Ammon's horn (tissue), 1 donor: Measurements from ENCODE around the gene LYRM7.
"Not testable (repeated sequence)": the region's sequence is repeated elsewhere in the genome, so short reads cannot be mapped to it uniquely, and the experiment has no call there.

ENCODE experiments used
- DNase-seq: peaks from one replicate; pipeline ENCODE4 v3.0.0-alpha.2; 2016; ENCODE audit warnings: low spot score

LYRM7 gene

DNA sequence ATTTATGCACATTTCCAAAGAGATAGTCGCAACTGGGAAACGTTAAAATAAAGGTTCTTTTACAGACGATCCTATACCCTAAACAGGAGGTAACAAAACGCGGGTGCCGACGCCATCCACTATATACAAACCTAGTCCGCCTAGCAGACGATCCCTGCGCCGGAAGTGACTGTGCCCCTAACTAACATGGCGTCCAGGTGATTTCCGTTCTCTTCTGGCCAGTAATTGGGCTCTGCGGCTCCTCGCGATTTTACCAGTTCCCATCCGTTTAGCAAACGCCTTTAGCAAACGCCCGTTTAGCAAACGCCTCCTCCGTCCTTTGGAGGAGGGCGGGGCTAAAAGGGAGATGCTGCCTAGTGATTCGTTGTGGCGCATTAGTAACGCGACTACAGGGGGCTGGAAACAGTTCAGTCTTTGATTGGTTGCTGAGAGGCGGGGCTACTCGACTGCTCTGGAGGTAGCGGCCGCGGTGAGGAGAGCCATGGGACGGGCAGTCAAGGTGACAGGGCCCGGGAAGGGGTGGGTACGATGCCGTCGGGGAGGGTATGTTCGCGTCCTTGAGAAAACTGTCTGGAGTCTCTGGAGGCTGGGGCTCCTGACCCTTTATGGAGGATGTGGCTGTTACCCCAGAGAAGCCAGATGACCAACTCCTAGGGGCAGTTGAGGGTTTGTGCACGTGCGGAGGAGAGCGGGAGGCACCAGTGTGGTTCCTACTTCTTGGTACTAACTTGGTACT is at the start of gene LYRM7:
TSS of gene LYRM7 (plus strand) at position 405 of the 736 bp plus-strand sequence. CDS start at position 482, 77 bp downstream.
- peak; percentile 99 for DNase-seq

DNA sequence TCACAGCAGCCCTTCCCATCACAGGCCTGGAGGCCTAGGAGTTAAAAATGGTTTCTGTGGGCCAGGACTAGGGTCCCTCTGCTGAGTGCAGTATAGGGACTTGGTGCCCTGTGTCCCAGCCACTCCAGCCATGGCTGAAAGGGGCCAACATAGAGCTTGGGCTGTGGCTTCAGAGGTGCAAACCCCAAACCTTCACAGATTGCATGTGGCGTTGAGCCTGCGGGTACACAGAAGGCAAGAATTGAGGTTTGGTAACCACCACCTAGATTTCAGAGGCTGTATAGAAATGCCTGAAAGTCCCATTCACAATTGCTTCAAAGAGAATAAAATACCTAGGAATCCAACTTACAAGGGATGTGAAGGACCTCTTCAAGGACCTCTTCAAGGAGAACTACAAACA is 43.5 kb upstream of the LYRM7 start:
- not testable (repeated sequence) for DNase-seq

DNA sequence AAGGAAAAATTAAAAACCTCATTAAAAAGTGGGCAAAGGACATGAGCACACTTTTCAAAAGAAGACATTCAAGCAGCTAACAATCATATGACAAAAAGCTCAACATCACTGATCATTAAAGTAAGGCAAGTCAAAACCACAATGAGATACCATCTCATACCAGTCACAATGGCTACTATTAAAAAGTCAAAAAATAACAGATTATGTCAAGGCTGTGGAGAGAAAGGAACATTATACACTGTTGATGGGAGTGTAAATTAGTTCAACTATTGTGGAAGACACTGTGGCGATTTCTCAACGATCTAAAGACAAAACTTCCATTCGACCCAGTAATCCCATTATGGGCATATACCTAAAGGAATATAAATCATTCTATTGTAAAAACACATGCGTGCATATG is 41.4 kb upstream of the LYRM7 start:
- DNase-seq = no peak

DNA sequence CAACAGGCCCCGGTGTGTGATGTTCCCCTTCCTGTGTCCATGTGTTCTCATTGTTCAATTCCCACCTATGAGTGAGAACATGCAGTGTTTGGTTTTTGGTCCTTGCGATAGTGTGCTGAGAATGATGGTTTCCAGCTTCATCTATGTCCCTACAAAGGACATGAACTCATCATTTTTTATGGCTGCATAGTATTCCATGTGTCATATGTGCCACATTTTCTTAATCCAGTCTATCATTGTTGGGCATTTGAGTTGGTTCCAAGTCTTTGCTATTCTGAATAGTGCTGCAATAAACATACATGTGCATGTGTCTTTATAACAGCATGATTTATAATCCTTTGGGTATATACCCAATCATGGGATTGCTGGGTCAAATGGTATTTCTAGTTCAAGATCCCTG is 37.7 kb upstream of the LYRM7 start:
- DNase-seq = not testable (repeated sequence)

DNA sequence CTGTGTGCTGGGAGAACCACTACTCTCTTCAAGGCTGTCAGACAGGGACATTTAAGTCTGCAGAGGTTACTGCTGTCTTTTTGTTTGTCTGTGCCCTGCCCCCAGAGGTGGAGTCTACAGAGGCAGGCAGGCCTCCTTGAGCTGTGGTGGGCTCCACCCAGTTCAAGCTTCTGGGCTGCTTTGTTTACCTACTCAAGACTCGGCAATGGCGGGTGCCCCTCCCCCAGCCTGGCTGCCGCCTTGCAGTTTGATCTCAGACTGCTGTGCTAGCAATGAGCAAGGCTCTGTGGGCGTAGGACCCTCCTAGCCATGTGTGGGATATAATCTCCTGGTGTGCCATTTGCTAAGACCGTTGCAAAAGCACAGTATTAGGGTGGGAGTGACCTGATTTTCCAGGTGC is 32.3 kb upstream of the LYRM7 start:
- not testable (repeated sequence) for DNase-seq

DNA sequence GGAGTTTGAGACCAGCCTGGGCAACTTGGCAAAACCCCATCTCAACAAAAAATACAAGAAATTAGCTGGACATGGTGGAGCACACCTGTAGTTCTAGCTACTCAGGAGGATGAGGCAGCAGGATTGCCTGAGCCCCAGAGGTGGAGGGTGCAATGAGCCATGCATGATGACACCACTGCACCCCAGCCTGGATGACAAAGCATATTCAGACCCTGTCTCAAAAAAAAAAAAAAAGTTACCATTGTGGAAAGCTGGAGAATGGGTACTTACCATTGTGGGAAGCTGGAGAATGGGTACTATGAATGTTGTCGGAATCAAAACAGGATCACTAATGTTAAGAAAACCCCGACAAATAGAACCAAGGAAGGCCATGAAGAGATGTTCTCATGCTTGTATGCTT is 31.4 kb upstream of the LYRM7 start:
- DNase-seq = no peak

DNA sequence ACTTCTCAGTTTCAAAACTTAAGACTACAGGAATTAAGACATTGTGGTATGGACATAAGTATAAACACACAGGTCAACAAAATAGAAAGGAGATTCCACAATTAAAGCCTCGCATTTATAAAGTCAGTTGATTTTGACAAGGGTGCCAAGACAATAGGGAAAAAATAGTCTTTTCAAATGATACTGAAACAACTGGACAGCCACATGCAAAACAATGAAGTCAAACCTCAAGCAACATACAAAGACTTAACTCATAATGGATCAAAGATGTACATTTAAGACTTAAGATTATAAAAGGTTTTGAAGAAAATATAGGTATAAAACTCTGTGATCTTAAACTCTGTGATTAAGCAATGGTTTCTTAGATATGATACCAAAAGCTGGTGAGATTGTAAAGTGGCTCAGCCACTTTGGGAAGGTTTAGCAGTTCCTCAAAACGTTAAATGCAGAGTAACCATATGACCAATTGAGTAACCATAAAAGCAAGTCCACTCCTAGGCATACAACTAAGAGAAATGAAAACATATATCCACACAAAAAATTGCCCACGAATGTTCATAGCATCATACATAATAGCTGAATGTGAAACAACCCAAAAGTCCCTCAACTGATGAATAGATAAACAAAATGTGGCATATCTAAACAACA is 27.6 kb upstream of the LYRM7 start:
- DNase-seq = no peak

DNA sequence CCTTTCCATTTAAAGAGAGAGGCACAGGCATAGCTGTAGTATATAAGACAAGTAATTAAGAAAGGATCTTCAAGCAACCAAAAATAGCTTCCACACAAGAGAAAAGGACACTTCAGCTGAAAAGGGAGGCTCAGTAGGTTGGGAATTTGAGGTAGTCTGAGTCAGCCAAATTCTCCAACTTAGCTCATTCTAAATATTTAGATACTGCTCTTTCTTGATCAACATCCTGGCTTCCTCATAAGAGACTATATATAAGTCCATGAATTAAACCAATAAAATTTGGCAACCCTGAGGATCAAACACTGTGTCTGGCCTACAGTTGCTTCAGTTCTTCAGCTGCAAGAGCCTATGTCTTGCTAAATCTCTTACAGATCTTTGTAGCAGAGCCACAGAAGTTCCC is 23.5 kb upstream of the LYRM7 start:
- no peak for DNase-seq

DNA sequence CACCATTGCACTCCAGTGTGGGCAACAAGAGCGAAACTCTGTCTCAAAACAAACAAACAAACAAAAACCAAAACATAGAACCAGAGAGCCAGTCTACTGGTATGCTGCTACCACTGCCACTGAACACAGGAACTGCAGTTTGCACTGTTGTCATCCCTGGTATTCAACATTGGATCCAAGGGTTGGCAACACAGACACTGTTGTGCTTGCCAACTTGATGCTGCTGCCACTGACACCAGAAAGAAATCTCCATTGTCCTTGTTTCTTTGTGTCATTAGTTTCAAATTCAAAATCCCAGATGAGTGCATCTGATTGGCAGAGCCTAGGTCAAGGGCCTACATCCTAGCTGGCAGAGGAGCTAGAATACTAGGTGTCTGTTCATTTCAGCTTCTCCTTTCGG is 21.9 kb upstream of the LYRM7 start:
- peak; percentile 88 for DNase-seq

DNA sequence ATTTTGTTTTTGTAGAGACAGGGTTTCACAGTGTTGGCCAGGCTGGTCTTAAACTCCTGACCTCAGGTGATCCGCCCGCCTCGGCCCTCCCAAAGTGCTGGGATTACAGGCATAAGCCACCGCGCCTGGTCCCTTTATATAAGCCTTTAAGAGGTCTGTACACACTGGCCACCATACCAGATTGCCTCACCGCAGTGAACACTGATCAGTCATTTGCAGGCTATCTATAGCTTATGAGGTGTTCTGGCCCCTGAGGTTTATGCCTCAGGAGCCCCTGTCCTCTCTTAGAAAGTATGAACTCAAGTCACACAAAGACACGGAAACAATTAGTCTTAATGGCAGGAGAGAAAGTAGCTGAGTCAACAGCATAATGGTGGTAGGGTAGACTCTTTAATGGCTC is 20.3 kb upstream of the LYRM7 start:
- DNase-seq = no peak

DNA sequence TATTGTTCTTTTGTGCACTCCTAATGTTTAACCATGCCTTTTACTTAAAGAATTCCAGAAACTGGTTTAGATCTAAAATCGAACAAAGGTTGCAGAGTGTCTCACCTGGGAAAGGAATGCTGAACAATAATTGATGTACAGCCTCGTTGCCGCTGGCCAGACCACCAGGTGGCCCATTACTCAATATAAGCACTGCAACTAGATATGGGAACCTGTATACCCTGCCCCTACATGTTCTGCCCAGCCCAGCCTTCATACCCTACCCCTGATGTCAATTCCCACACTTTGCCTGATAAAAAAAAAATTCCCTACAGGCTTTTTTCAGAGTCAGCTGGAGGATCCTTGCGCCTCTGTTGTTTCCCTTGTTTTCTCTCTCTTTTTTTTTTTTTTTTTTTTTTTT is 19.5 kb upstream of the LYRM7 start:
- DNase-seq = no peak

DNA sequence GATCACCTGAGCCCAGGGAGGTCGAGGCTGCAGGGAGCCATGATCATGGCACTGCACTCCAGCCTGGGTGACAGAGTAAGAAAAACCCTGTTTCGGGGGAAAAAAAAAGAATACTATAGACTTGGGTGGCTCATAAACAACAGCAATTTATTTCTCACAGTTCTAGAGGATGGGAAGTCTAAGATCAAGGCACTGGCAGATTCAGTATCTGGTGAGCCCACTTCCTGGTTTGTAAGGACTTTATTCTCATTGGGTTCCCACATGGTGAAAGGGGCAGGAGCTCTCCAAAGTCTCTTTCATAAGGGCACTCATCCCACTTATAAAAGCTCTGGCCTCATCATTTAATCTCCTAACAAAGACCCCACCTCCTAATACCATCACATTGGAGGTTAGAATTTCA is 14.4 kb upstream of the LYRM7 start:
- DNase-seq = no peak

DNA sequence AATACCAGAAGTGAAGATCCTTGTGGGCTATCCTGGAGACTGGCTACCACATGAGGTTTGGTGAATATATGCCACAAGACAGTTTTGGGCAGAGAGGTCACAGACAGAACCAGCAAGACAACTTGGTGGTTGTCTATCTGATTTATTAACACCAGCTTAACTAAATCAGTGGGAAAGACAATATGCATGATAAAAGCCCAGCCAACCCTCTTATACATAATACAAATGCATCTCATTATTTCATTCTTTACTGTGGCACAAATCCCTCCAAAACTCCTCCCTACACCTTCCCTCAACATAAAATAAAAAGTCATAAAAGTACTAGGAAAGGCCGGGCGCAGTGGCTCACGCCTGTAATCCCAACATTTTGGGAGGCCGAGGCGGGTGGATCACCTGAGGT is 13.8 kb upstream of the LYRM7 start:
- DNase-seq = no peak

DNA sequence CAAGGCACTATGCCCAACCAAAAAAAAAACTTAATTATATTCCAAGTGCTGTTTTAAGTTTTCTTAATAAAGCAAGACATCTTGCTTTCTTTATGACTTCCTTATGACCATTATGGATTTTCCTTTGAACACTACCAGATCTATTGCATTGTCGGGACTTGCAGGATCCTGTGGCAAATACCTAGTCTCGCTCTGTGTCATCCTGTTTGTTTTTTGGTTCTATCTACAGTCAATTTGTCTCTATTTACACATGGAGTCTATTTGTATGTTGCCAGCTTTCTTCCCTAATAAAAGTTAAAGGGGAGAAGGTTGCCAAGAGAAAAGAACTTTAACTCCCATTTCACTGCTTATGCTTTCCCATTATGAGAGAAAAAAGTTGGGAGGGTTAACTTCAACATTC is 10.6 kb upstream of the LYRM7 start:
- no peak for DNase-seq

DNA sequence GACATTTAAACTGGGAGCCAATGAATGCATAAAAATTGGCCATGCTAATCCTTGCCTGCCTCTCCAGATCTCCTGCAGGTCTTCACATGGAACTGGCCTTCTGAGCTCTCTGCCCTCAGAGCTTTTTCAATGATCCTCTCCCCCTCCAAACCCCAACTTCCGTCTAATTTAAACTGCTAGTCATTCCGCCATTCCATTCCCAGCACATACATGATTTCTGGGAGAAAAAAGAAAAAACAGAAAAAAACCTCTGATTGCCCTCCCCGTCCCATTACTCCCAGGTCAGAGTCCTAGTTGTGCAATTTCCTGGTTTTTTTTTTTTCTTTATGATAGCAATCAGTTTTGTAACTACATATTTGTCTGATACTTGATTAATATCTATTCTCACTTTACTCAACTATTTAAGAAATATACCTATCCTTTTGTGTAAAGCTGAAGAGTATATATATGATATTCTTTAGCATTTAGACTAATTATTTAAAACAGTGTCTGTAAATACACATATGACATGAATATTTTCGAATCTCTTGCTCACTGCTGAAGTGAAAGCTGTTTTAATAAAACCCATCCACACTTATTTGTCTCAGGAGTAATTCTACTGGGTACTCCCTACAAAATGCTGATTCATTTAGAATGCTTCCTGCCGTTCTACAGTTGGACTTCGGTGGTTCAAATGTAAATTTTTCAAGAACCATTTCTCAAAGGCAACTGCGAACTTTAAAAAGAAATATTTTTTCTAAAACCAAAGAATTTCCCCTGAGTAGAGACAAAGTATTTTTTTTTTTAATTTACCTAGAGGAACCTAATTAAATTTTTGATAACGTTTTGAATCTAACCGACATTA is 7.2 kb upstream of the LYRM7 start:
- DNase-seq = no peak

DNA sequence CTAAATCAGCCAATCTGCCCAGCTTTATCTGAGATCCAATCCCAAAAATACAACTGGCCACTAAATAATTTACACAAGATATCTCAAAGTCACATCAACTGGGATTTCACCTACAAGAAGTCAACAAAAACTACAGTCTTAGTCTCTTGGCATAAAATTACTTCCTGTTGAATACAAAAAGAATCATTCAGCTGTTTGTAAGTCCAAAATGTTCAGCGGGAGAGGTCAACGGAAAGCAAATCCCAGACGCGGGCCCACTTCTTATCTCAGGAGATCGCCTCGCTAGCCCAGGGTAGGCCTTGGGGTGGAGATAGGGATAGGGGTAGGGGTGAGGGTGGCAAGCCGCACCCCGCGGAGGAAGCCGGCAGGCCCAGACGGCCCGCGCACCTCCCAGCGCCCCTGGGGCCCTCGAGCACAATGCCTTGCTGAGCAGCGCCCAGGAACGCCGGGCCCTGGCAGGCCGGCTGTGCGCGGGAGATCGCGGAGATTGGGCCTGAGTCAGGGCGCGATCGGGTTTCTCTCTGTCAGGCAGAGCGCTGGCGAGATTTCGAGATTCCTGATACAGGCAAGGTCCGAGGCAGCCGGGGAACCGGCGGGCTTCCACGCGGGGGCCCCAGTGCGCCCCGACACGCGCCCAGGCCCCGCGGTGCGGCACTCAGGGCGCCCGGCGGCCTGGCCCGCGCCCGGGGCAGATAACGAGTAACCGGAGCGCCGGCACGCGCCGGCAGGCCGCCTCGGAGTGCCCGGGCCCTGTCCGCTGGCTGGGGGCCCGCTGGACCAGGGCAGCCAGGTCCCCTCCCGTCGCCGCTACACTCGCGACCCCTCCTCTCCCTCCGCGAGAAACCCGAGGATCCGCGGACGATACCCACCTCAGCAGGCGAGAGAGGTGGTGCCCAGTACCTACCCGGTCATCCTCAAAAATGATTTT is 6.3 kb upstream of the LYRM7 start:
- peak; percentile 60 for DNase-seq

DNA sequence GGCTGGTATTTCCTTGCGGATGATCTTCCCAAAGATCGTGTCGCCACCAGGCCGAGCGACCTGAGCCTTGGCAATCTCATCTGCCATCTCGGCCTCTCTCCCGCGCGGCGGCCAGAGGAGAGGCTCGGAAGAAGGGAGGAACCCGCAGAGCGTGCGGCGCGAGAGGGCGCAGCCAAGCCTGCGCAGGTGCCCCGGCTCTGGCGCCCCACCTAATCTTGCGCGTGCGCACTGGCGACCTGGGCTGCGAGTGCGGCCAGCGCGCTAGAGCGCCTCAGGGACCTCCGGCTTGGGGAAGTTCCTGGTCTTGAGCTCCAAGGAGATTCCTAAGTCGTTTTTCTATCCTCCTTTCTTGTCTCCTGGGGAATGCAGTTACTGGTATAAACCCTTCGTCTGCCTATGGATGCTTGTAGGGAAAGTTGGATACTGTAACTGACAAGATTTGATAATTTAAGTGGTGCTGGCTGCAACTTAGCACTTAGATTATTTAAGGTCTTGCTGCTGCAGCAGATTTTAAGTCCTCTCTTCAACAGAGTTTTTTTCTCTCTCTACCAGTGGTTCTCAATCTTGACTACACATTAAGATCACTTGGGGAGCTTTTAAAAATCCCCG is 5.5 kb upstream of the LYRM7 start, which contains the start of gene HINT1:
TSS of gene HINT1 (minus strand) at position 138 of the 609 bp plus-strand sequence. CDS start at position 87, 51 bp downstream.
- DNase-seq = peak; percentile 89

DNA sequence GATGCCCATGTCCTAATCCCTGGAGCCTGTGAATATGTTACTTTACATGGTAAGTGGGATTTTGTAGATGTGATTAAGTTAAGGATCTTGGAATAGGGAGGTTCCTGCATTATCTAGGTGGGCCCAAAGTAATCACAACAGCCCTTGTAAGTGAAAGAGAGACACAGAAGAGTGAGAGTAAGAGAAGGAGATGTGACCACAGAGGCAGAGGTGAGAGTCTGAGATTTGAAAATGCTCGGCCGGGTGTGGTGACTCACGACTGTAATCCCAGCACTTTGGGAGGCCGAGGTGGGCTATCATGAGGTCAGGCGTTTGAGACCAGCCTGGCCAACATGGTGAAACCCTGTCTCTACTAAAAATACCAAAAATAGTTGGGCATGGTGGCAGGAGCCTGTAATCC is 3.1 kb upstream of the LYRM7 start:
- DNase-seq = no peak

DNA sequence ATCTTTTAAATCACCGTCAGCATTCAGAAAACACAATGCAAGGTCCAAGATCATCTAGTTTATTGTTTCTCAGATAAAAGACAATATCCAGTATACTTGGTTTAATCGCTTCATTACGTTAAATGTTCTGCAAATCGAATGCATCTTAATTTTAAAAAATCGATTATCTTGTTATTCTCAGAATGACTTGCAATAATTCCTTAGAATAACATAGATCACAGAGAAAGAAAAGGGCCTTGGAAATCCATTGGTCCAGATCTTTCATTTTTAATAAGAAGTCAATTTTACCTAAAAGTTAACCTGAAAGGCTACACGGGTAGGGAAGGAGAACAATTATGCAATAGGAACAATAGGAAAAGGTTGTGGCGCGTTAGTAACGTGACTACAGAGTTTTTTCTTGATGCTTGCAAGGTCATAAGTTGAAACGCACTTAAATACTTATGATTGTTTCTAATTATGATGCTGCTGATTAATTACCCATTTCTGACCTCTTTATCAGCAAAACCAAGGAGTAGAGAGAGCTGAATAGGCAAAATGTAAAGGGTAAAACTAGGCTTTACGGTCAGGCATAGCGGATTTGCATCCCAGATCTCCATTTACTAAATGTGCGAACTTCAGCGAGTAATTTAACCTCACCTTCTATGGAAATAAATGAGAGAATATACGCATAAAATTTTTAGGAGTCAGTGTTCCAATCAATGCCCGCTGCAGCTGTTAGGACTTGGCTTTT is 769 bp upstream of the LYRM7 start:
- no peak for DNase-seq

DNA sequence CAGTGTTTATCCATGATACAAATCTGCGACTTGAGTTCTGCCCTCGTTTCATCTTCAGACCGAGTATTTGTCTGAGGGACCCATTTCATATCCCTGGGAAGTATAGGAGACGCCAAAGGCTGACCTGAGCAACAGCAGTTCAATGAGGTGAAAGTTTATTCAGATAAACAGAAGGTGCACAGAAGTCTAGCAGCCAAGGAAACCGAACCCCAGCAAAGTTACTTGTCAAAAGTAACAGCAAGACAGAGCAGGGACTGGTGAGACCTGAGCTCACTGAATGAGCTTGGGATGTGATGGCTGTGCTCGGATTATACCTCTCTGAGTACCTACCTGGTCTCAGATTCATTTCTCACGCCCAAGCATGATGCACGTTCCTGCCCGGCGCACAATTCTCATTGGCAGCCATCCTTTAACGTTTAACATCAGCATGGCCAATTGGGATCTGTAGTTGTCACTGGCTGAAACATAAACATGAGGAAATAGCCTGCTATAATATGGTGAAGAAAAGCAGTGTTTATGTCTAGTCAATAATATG is 599 bp downstream of the LYRM7 start:
- DNase-seq = peak; percentile 12
